ENCODE data around the gene CTNNA1. TPM values are rescaled to one million over a fixed set of nuclear protein-coding genes. Genes with fewer than 3 reads are reported as not detected.

The CTNNA1 gene
- total RNA-seq, 2 donors from 2014 or later, result 107 to 140 TPM

DNA sequence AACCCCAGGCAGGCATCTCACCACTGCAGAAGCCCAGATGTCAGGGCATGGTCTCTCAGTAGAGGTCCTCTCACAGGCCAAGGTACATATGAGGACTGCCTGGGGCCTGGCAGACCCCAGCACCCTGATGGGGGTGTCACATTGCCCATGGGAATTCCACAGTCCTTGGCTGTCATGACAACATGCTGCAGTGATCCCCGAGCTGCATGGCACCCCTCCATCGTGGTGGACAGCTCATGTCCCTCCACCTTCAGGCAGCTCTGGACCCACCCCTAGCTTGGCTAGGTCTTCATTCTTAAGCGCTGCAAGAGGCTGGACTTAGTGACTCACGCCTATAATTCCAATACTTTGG is 196.0 kb downstream of the CTNNA1 start:
- ATAC-seq (no peak), DNase-seq (peak in 2 of 4 donors; percentile 6 to 15)
- TF ChIP-seq, protein P1, sequence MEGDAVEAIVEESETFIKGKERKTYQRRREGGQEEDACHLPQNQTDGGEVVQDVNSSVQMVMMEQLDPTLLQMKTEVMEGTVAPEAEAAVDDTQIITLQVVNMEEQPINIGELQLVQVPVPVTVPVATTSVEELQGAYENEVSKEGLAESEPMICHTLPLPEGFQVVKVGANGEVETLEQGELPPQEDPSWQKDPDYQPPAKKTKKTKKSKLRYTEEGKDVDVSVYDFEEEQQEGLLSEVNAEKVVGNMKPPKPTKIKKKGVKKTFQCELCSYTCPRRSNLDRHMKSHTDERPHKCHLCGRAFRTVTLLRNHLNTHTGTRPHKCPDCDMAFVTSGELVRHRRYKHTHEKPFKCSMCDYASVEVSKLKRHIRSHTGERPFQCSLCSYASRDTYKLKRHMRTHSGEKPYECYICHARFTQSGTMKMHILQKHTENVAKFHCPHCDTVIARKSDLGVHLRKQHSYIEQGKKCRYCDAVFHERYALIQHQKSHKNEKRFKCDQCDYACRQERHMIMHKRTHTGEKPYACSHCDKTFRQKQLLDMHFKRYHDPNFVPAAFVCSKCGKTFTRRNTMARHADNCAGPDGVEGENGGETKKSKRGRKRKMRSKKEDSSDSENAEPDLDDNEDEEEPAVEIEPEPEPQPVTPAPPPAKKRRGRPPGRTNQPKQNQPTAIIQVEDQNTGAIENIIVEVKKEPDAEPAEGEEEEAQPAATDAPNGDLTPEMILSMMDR (IDR thresholded peaks at IDR 0.05), result no peak
- TF ChIP-seq POLR2A (IDR thresholded peaks at IDR 0.05), result no peak
- H3K27ac ChIP-seq, result peak overlapping the region; percentile 39 to 88 (median 68)
- H3K4me3 ChIP-seq, result no peak overlapping the region
- H3K36me3 ChIP-seq (replicated peaks in 1 of 2; ENCODE audit: insufficient read depth in 1 of 2, low read depth in 2 of 2), result no peaks in the 10 kb centered on the region
- H3K9me3 ChIP-seq, result no peaks in the 10 kb centered on the region
- H3K4me1 ChIP-seq, result peaks cover 82% of the 10 kb centered on the region
- intact Hi-C loops (cut with DNase I), result no loop called here
- no peaks in the 10 kb centered on the region for H3K27me3 ChIP-seq
- 63 to 80% methylated on average over 1 to 4 of the region's 4 CpGs for WGBS, 2 donors

DNA sequence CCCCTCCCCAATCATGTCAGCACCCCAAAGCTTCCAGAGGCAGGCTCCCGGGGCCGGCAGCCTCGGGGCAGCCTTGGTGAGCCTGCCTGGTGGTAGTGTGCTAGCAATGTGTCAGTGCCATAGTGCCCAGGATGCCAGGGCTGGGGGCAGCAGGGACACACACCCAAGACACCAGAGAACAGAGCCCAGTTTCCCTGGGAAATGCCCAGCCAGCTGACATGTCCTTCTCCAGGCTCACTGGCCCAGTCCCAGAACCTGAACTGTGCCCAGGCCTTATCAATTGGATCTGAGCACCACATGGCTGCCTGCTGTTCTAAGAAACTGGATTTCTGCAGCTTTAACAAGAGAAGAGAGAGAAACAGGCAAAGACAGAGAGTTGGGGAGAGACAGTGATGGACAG is 196.8 kb downstream of the CTNNA1 start:
- peak overlapping the region; percentile 48 to 88 (median 82) for H3K27ac ChIP-seq
- TF ChIP-seq, protein P1 (IDR thresholded peaks at IDR 0.05), result no peak
- no peak for TF ChIP-seq POLR2A (IDR thresholded peaks at IDR 0.05)
- peaks cover 90% of the 10 kb centered on the region for H3K4me1 ChIP-seq
- peak; percentile 58 for ATAC-seq
- intact Hi-C loops (cut with DNase I), result no loop called here
- DNase-seq, result peak; percentile 80 to 92 (median 86)
- WGBS, 2 donors, result 26 to 61% methylated on average over 3 of the region's 3 CpGs
- H3K36me3 ChIP-seq (replicated peaks in 1 of 2; ENCODE audit: insufficient read depth in 1 of 2, low read depth in 2 of 2), result no peaks in the 10 kb centered on the region
- no peak overlapping the region for H3K4me3 ChIP-seq
- no peaks in the 10 kb centered on the region for H3K27me3 ChIP-seq
- no peaks in the 10 kb centered on the region for H3K9me3 ChIP-seq

DNA sequence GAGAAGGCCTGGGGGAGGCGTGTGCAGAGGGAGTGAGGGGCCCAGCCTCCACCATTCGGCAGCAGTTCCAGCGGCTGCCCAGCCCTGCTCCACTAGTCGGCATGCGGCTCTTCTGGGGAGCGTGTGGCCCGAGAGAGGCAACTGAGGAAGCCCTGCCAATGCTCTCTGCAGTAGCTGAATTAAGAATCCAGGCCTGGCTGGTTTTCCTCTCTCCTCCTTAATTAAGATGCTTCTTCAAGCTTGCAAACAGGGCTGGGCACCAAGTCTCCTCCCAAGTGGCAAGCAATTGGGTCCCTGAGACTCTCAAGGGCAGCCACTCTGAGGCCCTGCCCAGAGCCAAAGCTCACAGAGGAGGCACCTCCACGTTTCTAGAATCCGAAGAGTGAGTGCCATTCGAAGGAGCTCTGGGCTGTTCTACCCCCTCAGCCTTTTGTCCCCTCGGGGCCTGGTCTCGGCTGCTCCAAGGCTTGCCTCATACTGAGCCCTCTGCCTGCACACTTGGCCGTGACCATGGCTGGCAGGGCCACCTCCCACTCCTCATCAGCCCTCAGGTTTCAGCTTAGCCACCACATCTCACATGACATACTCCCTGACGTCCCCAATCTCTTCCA is 197.3 kb downstream of the CTNNA1 start:
- TF ChIP-seq, protein P1 (IDR thresholded peaks at IDR 0.05), result no peak
- no peak for TF ChIP-seq POLR2A (IDR thresholded peaks at IDR 0.05)
- H3K9me3 ChIP-seq, result no peaks in the 10 kb centered on the region
- DNase-seq (peak in 3 of 4 donors; percentile 33 to 69 (median 50)), ATAC-seq (peak; percentile 5)
- WGBS, 2 donors, result 42 to 62% methylated on average over 10 to 14 of the region's 14 CpGs
- no peaks in the 10 kb centered on the region for H3K36me3 ChIP-seq (replicated peaks in 1 of 2; ENCODE audit: insufficient read depth in 1 of 2, low read depth in 2 of 2)
- H3K4me1 ChIP-seq, result peaks cover 96% of the 10 kb centered on the region
- no peaks in the 10 kb centered on the region for H3K27me3 ChIP-seq
- peak overlapping the region; percentile 45 to 88 (median 82) for H3K27ac ChIP-seq
- intact Hi-C loops (cut with DNase I), result no loop called here
- H3K4me3 ChIP-seq, result no peak overlapping the region

DNA sequence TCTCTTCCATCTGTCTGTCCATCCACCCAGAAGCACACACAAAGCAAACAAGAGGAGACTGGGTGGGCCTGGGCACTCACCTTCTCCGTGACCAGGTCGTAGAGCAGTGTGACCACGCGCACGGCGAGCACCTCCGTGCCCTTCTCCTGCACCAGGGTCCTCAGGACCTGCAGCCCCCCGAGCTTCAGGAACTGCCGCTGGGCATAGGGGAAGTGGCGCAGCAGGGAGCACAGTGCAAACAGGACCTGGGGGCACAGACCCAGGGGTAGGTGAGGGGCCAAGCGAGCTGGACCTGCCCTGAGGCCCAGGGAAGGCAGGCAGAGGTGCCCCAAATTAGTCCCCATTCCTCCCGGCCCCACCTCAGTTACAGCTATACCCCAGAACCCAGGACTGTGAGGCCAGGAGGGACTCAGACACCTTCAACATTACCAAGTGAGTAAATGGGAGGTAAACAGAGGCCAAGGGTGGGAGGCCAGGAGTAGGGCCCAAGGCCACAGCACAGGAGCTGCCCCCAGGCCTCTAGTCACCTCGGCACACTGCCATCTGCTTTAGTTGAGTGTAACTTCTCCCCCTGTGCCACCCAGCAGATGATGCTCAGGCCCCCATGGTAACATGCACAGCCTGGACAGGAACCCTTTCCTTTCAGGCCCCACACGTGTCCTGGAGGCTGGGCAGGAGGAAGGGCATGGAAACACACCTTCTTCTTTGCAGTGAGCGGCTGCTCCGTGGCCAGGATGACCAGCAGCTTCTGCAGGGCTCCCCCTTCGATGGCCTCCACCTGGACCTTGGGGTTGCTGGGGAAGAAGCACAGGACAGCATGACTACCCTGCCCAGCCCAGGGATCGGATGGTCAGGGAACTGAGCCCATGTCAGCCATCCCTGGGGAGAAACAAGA is 198.1 kb downstream of the CTNNA1 start:
- Histone ChIP-seq H3K36me3 (replicated peaks in 1 of 2; ENCODE audit: insufficient read depth in 1 of 2, low read depth in 2 of 2) (no peaks in the 10 kb centered on the region), H3K4me1 (peaks cover 93% of the 10 kb centered on the region), H3K9me3 (no peaks in the 10 kb centered on the region), H3K27ac (peak overlapping the region; percentile 45 to 88 (median 82)), H3K27me3 (no peaks in the 10 kb centered on the region), H3K4me3 (no peak overlapping the region)
- intact Hi-C loops (cut with DNase I), result no loop called here
- WGBS, 2 donors, result 78 to 87% methylated on average over 4 to 18 of the region's 18 CpGs
- DNase-seq (peak in 1 of 4 donors; percentile 5), ATAC-seq (no peak)
- TF ChIP-seq POLR2A (IDR thresholded peaks at IDR 0.05), result no peak
- TF ChIP-seq, protein P1 (IDR thresholded peaks at IDR 0.05), result no peak

All from body of pancreas (tissue), 4 donors.